Stimulated activated CD4-positive, alpha-beta T cell treated with anti-CD3 and anti-CD28 coated beads, Interleukin-1b, Interleukin-23, amount 100 ng/mL, for 24 hours (primary cell): ENCODE results near the gene DCP2.
A peak's percentile ranks its signal among the peaks of the same experiment; 100 is the strongest.

Experiments
- DNase-seq, 4 experiments: peaks; one replicate each; pipeline ENCODE4 v3.0.0-alpha.2; 2020; ENCODE audit warnings: low read depth in 4 of 4, low spot score in 1 of 4

DCP2 gene

DNA sequence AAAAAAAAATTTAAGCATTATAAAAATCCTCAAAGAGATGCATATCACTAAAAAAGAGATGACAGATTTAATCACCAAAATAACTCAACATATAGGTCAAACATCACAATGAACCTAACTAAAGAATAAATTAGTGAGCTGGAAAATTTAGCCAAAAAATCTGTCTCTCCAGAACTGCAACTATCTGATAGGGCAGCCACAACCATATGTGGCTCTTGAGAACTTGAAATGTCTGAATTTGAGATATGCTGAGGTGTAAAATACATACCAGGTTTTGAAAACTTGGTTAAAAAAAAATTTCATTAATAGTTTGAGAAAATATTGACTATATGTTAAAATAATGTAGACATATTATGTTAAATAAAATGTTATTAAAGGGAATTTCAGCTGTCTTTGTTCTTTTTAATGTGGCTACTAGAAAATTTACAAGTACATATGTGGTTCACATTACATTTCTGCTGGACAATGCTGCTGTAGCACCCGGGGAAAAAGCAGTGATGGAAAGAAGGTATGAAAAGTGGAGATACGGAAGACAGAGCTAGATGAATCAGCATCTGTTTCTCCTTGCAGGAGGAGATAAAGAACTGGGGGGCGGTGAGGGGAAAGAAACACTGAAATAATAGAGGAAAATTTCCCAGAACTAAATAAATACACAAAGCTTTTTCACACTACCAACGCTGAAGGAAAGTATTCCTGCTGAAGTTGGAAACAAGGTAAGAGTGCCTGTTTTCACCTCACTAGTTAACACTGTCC is 66.1 kb downstream of the DCP2 start:
- no peak for DNase-seq

- DNase-seq, result no peak
These were observed 66.9 kb downstream of the DCP2 start for GRCh38 chr5:113043491-113043931.

DNA sequence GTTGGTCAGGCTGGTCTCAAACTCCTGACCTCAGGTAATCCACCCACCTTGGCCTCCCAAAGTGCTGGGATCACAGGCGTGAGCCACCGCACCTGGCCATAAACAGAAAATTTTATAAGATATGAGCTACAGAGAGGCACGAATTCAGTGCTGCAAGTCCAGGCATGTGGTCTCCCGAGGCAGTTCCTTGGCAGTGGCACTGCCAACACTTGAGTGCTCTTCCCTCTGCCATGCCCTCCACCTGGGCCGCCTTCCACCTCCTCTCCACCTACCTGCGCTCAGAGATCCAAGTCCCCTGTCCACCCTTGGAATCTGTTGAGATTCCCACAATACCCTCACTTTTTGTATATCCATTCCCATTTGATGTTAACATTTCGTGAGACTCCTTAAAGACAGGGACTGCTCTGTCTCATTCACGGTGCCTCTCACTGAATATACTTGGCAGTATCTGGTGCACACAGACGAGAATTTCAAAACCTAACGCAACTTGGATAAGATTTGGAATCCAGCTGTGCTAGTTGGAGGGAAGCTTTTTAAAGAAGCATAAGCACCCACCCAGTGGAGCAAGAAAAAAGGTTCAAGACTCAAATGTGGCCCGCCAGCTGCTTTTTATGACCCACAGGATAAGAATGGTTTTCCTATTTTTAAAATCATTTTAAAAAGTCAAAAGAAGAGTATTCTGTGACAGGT is 68.3 kb downstream of the DCP2 start:
- DNase-seq, result no peak

- no peak for DNase-seq
These were observed 70.6 kb downstream of the DCP2 start for GRCh38 chr5:113047234-113047633.

DNA sequence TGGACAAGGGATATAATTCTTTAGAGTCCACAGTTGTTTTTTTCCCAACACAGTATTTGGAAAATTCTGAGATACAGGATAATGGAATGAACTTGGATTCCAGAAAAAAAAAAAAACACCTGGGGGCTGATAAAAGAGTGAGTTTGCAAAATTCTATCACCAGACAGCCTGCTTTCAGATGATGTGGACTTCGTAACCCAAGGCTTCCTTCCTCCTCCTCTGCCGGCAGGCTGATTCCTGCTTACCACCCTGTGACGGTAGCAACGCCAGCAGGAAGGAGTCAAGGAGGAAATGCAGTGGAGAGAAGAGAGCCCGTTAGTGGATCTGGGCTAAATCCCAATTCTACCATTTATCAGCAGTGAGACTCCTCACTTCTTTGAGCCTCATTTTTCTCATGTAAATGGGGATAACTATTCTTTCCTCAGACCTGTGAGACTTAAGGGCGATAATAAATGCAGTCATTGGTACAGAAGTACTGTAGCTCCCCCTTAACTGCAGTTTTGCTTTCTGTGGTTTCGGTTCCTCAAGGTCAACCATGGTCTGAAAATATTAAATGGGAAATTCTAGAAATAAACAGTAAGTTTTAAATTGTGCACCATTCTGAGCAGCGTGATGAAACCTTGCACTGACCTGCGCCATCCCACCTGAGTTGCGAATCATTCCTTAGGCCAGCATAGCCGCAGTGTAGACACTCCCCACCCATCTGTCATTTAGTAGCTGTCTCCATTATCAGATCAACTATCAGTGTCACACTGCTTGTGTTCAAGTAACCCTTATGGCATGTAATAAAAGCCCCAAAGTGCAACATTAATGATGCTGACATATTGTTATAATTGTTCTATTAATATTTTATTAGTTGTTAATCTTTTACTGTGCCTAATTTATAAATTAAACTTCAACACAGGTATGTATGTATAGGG is 71.4 kb downstream of the DCP2 start:
- DNase-seq, result no peak

DNA sequence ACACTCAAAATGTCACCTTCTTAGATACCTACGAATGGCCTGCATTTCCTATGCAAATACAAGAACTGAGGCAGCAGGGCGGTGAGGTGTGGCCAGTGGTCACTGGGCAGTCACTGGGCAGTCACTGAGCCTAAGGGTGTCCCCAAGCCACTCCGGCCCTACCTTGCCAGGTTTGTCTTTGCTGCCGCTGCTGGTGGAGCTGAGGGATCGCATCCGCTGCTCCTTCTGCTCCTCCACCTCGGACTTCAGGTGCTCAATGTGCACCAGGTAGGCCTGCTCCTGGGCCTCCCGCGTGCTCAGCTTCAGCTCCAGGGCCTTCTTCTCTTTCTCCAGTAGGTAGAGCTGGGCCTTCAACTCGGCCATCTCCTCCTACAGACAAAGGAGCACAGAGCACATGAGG is 72.3 kb downstream of the DCP2 start:
- no peak for DNase-seq

GRCh38 chr5:113050721-113051382 is 74.3 kb downstream of the DCP2 start:
- peak in 1 of 4 experiments; percentile 20 for DNase-seq

GRCh38 chr5:113052041-113052795 is 75.6 kb downstream of the DCP2 start:
- no peak for DNase-seq

DNA sequence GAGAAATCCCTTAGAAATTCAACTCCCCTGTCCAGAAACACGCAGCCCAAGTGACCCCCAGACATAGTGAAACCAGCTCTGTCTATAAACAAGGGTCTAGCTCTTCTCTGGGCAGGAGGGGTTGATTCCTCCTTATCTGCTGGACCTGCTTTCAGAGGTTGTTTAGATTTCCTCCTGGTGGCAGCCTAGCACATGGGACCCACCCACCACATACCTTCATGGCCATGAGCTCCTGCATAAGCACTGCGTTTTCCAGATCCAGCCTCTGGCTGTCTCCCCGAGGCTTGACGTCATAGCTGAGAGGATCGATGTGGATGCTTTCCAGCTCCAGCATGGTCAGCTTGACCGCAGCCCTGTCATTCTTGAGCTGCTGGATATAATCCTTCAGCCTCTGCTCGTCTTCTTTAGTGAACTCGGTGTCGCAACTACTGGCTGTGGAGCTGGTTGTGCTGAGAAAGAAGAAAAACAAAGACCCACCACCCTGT is 77.0 kb downstream of the DCP2 start:
- DNase-seq, result no peak

GRCh38 chr5:113054899-113055298 is 78.3 kb downstream of the DCP2 start:
- no peak for DNase-seq

GRCh38 chr5:113056988-113057387 is 80.4 kb downstream of the DCP2 start:
- DNase-seq, result no peak

DNA sequence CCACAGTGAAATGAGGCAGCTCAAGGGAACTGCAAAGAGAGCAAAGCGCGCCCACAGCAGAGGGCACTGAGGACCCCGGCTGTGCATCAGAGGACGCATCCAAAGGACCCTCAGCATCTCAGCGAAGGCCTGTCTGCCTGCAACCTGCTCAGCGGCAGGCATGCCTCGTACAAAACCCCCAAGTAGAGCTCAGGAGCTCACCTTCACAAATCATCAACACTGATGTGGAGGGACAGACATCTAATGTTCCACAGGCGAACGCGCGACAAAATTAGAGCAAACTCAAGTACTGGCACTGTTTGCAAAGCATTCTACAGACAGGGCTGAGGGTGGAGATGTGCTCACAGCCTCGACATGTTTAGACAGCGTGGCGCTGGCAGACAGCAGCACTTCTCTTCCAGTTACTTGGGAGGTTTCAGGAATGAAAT is 81.0 kb downstream of the DCP2 start:
- DNase-seq, result no peak

- no peak for DNase-seq
These were observed 81.7 kb downstream of the DCP2 start for GRCh38 chr5:113058269-113058668.

- no peak for DNase-seq
These were observed 82.2 kb downstream of the DCP2 start for GRCh38 chr5:113058706-113059226.

GRCh38 chr5:113059232-113060040 is 82.8 kb downstream of the DCP2 start:
- DNase-seq, result no peak

DNA sequence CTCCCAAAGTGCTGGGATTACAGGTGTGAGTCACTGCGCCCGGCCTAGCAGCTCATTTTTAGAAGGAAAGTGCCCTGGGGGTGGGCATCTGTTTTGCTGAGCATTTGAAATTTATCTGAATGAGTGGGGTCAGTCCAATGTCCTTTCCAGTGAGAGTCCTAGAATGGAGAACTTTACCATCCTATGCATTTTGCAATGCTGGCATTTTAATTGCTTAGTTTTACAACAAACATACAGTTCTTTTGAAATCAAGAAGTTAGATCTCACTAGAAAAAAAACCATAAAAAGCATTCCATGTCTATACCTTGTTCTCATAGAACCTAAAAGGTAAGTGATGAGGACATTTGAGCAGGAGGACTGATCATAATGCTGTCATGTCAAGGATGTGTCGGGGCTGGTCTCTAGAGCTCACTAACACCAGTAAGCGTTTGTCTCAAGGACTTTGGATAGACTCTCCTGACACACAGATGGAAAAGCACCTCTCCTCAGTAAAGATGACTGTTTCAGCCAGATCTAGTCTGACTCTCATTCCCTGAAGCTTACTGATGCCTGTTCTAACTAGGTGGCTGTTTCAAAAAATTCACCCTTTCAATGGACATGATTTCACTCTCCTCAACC is 83.9 kb downstream of the DCP2 start:
- no peak for DNase-seq

DNA sequence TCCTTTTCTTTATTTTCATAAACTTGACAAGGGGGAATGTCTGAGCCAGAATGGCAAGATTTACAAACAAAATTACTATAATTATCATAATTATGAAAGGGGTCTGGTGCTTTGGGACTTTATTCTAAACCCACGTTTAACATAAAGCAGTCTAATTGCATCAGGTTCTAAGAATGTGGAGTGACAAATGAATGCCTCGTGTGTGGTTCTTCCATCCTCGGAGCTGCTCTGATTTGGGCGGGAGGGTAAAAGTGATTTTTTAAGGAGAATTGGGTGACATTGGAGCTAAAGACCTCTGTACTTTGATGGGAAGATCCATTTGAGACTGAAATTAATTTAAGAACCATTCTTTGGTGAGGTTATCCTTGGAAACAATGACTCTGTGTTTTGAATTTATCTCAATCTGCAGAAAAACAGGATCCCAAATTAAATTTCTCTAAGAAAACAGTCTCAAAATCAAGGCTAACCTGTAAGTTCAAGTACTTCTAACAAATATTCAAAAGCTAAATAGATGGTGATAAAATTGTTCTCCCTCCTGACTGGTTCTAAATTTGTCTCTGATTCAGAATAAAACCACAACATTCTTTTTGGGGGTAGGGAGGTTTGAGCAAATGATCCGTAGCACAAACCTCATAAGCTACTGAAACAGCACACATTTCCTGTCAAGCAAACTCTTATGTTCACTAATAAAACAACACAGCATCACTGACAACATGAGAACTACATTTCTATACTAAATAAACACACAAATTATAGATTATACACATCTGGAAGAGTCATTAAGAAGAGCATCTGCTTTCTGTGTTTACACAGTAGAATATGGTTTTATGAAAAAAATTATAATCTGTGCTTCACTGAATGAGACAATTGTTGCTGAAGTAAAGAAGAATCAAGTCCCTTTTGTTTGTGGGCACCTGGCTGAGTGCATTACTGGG is 85.5 kb downstream of the DCP2 start:
- DNase-seq, result no peak
